Ovary (tissue), 9 donors: ENCODE data around the gene KSR1. TPM values are rescaled to one million over a fixed set of nuclear protein-coding genes. Genes with fewer than 3 reads are reported as not detected.

Experiments
- DNase-seq, 5 donors: peaks; one replicate each; pipeline ENCODE4 v3.0.0-alpha.2; 2019 to 2020
- H3K27ac ChIP-seq, 2 donors: fragments of 200-600 bp; one replicate each; pipeline versions ENCODE4 v1.5.1 to v1.8.0; 2019 to 2022
- H3K27me3 ChIP-seq: fragments of 200-600 bp; one replicate; pipeline ENCODE4 v1.8.0; 2022
- H3K36me3 ChIP-seq: fragments of 200-600 bp; sonication (generic); one replicate; pipeline ENCODE4 v1.5.1; 2019
- H3K4me1 ChIP-seq: one replicate; pipeline ENCODE4 v1.8.1; 2013; ENCODE audit warnings: mild to moderate bottlenecking, moderate library complexity; ENCODE audit not compliant: insufficient read depth
- H3K4me3 ChIP-seq: fragments of 200-600 bp; sonication (generic); one replicate; pipeline ENCODE4 v1.5.1; 2017
- H3K9me3 ChIP-seq, 2 donors: fragments of 200-600 bp in 1 of 2; sonication (generic) in 1 of 2; one replicate each; pipeline versions ENCODE4 v1.5.1 to v1.8.1; 2013 to 2019; ENCODE audit warnings: mild to moderate bottlenecking in 1 of 2, moderate library complexity in 1 of 2
- CTCF ChIP-seq, 3 donors: fragments of 450-650 bp in 2 of 3; fragments of 200-600 bp in 1 of 3; IDR thresholded peaks; one replicate each; pipeline versions ENCODE4 v1.5.1 to v1.8.0; 2016 to 2022; ENCODE audit warnings: antibody characterized with exemption in 3 of 3, mild to moderate bottlenecking in 1 of 3
- EP300 ChIP-seq: sonication (generic); formaldehyde crosslinking; IDR thresholded peaks from one replicate; pipeline ENCODE4 v1.6.1; 2017; ENCODE audit warnings: antibody characterized with exemption
- POLR2A ChIP-seq: fragments of 450-650 bp; IDR thresholded peaks from one replicate; pipeline ENCODE4 v1.6.1; 2017; ENCODE audit warnings: antibody characterized with exemption, mild to moderate bottlenecking, moderate library complexity
- WGBS, 3 donors: extraction: QIAGEN DNeasy Blood & Tissue Kit in 1 of 3; methylation state at CpG; one replicate each; pipeline versions ENCODE4 v1.1.5 to v1.1.7; 2013 to 2017; 5-methylcytosine and 5-hydroxymethylcytosine counted together
- intact Hi-C, 4 donors: fragments of 100-400 bp; cut with DNase I; formaldehyde crosslinking; loops; one replicate each; pipeline versions ENCODE4 v1.11.0 to v1.15.1; 2022 to 2023
- polyA plus RNA-seq, 2 donors: library from polyadenylated mRNA; stranded (reverse); fragments of 200-250 nt in 1 of 2; fragments of 350-450 nt in 1 of 2; fragmentation: Illumina TruSeq in 1 of 2; extraction: RNeasy Lipid Tissue Mini Kit (QIAGEN cat#74804) in 1 of 2; gene quantifications; one replicate each; pipeline ENCODE4 v1.2.3, GENCODE V29; 2013 to 2014
- total RNA-seq, 7 donors: library from RNA; depleted of rRNA in 2 of 7; stranded (reverse); fragments of >200 nt in 2 of 7; fragmentation: NEBNext Ultra II Directional in 3 of 7; extraction: Animal tissue kit (Norgen Biotek cat#: 25700) in 3 of 7; gene quantifications; one replicate each; pipeline versions ENCODE4 v1.1.0 to v1.2.4, GENCODE V29; 2016 to 2023
- donor health status: DM: no; HTN: no; CAD: no; lungs with moderate emphysema.
- donor health status: DM: no; HTN: no; CAD: no.
- donor health status: Bipolar disorder and iron deficiency.
- donor health status: DM: yes; HTN: yes; CAD: no.
- donor health status: DM: no; HTN: no; CAD: no.
- donor health status: DM: yes; HTN: yes; CAD: no.

Gene KSR1
- total and polyA plus RNA-seq, 9 donors, result 27.7 to 84.8 (median 39.5) TPM

- DNase-seq, result no peak
These were observed 24.5 kb downstream of the KSR1 start for GRCh38 chr17:27480699-27481098.

GRCh38 chr17:27481327-27481726 is 25.1 kb downstream of the KSR1 start:
- Histone ChIP-seq H3K4me3 (no peak overlapping the region), H3K9me3 (no peaks in the 10 kb centered on the region), H3K27me3 (no peaks in the 10 kb centered on the region), H3K27ac (no peak overlapping the region), H3K4me1 (peaks cover 4% of the 10 kb centered on the region), H3K36me3 (no peaks in the 10 kb centered on the region)
- 78 to 89% (median 82%) methylated on average over 4 of the region's 4 CpGs for WGBS, 3 donors
- DNase-seq, result no peak
- no peak for TF ChIP-seq EP300
- TF ChIP-seq CTCF (IDR thresholded peaks at IDR 0.05), result no peak
- no peak for TF ChIP-seq POLR2A
- intact Hi-C loops, result no loop called here

More at GRCh38 chr17:27480699-27481098, 24.5 kb downstream of the KSR1 start:
- Histone ChIP-seq H3K4me1 (peaks cover 4% of the 10 kb centered on the region), H3K27me3 (no peaks in the 10 kb centered on the region), H3K36me3 (no peaks in the 10 kb centered on the region), H3K9me3 (no peaks in the 10 kb centered on the region), H3K27ac (no peak overlapping the region), H3K4me3 (no peak overlapping the region)
- WGBS, 3 donors, result 61 to 76% (median 66%) methylated on average over 4 of the region's 4 CpGs
- no peak for TF ChIP-seq EP300
- no peak for TF ChIP-seq POLR2A
- TF ChIP-seq CTCF (IDR thresholded peaks at IDR 0.05), result no peak
- intact Hi-C loops, result no loop called here

- H3K27me3 ChIP-seq, result no peaks in the 10 kb centered on the region
- no peaks in the 10 kb centered on the region for H3K9me3 ChIP-seq
- 91 to 94% (median 92%) methylated on average over 2 of the region's 2 CpGs for WGBS, 3 donors
- H3K4me3 ChIP-seq, result no peak overlapping the region
- TF ChIP-seq EP300 (no peak), CTCF (IDR thresholded peaks at IDR 0.05) (no peak), POLR2A (no peak)
- intact Hi-C loops, result no loop called here
- H3K27ac ChIP-seq, result no peak overlapping the region
- peaks cover 7% of the 10 kb centered on the region for H3K4me1 ChIP-seq
- DNase-seq, result no peak
- H3K36me3 ChIP-seq, result no peaks in the 10 kb centered on the region
These were observed 28.9 kb downstream of the KSR1 start for GRCh38 chr17:27485125-27485524.

- Histone ChIP-seq H3K27ac (no peak overlapping the region), H3K27me3 (no peaks in the 10 kb centered on the region), H3K4me3 (no peak overlapping the region), H3K36me3 (no peaks in the 10 kb centered on the region), H3K4me1 (peaks cover 7% of the 10 kb centered on the region), H3K9me3 (no peaks in the 10 kb centered on the region)
- intact Hi-C loops, result no loop called here
- no peak for DNase-seq
- WGBS, 3 donors, result 51 to 62% (median 54%) methylated on average over 8 of the region's 8 CpGs
- TF ChIP-seq EP300 (no peak), CTCF (IDR thresholded peaks at IDR 0.05) (no peak), POLR2A (no peak)
These were observed 29.7 kb downstream of the KSR1 start for GRCh38 chr17:27485716-27486495.
